MM.1S (cell line): Measurements from ENCODE around the gene PHACTR4.

Source experiments
- DNase-seq: peaks from one replicate; pipeline ENCODE4 v3.0.0-alpha.2; 2015
- H2AFZ ChIP-seq: fragments of 300-600 bp; sonication (generic); 2 replicates; pipeline ENCODE4 v1.6.0; 2016; ENCODE audit warnings: antibody characterized with exemption, low read length
- H3F3A ChIP-seq: fragments of 300-600 bp; sonication (generic); 2 replicates; pipeline ENCODE4 v1.6.1; 2016; ENCODE audit warnings: mild to moderate bottlenecking, antibody characterized with exemption, low read length, moderate library complexity, mixed read lengths; ENCODE audit not compliant: insufficient read depth
- H3K27ac ChIP-seq: fragments of 300-600 bp; sonication (generic); 2 replicates; pipeline ENCODE4 v1.5.1; 2016; ENCODE audit warnings: mild to moderate bottlenecking, low read length
- H3K27me3 ChIP-seq: fragments of 300-600 bp; sonication (generic); replicated peaks from 2 replicates; pipeline ENCODE4 v1.6.0; 2016; ENCODE audit warnings: low read length; ENCODE audit not compliant: insufficient read depth
- H3K36me3 ChIP-seq: fragments of 300-600 bp; sonication (generic); replicated peaks from 2 replicates; pipeline ENCODE4 v1.6.1; 2016; ENCODE audit warnings: mild to moderate bottlenecking, low read length, mixed read lengths; ENCODE audit not compliant: insufficient read depth
- H3K4me1 ChIP-seq: fragments of 300-600 bp; sonication (generic); 2 replicates; pipeline ENCODE4 v1.6.1; 2016; ENCODE audit warnings: low read length, mixed read lengths
- H3K4me2 ChIP-seq: fragments of 300-600 bp; sonication (generic); 2 replicates; pipeline ENCODE4 v1.6.0; 2016; ENCODE audit warnings: low read depth, low read length
- H3K4me3 ChIP-seq: fragments of 300-600 bp; sonication (generic); 2 replicates; pipeline ENCODE4 v1.5.1; 2016; ENCODE audit warnings: low read length, mixed read lengths
- H3K79me2 ChIP-seq: fragments of 300-600 bp; sonication (generic); 2 replicates; pipeline ENCODE4 v1.6.1; 2016; ENCODE audit warnings: mixed run types, low read length, mixed read lengths
- H3K9ac ChIP-seq: fragments of 300-600 bp; sonication (generic); 2 replicates; pipeline ENCODE4 v1.6.1; 2016; ENCODE audit warnings: low read length, mixed read lengths
- H3K9me2 ChIP-seq: fragments of 300-600 bp; sonication (generic); replicated peaks from 2 replicates; pipeline ENCODE4 v1.6.1; 2016; ENCODE audit warnings: mild to moderate bottlenecking, low read length, mixed read lengths; ENCODE audit not compliant: insufficient read depth
- H3K9me3 ChIP-seq: fragments of 300-600 bp; sonication (generic); replicated peaks from 2 replicates; pipeline ENCODE4 v1.6.1; 2016; ENCODE audit warnings: mild to moderate bottlenecking, low read length, mixed read lengths; ENCODE audit not compliant: insufficient read depth
- H4K20me1 ChIP-seq: fragments of 300-600 bp; sonication (generic); 2 replicates; pipeline ENCODE4 v1.6.1; 2016; ENCODE audit warnings: mild to moderate bottlenecking, low read length, moderate library complexity, mixed read lengths; ENCODE audit not compliant: insufficient read depth
- EZH2 ChIP-seq: fragments of 300-600 bp; sonication (generic); optimal IDR thresholded peaks from 2 replicates; pipeline ENCODE3; 2017; ENCODE audit warnings: low read depth, mild to moderate bottlenecking, antibody characterized with exemption, low read length, mixed read lengths
- EZH2phosphoT487 ChIP-seq: fragments of 300-600 bp; sonication (generic); IDR thresholded peaks from 2 replicates; pipeline ENCODE4 v1.6.1; 2018; ENCODE audit warnings: antibody characterized with exemption, low read length
- TF ChIP-seq, protein P1 (sequence below): fragments of 300-600 bp; sonication (generic); IDR thresholded peaks from 2 replicates; pipeline ENCODE4 v1.5.1; 2016; ENCODE audit warnings: antibody characterized with exemption, low read length, mixed read lengths

PHACTR4 gene

DNA sequence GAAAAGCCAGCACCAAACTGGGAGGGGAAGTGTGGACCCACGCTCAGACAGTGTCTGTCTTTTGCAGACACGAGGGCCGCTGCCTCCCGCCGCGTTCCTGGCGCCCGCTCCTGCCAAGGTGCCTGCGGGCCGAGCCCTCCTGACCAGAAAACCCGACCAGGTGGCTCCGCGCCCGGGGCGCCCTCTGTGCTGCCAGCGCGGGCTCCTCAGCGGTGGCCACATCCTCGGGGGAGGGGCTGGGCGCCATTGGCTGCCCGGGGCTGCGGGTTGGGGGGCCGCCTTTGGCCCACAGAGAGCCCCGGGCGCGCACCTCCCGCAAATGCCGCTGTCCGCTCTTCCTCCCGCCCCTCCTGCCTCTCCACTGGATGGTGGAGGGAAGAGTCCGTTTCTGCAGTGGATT, 160.9 kb downstream of the PHACTR4 start:
- no peaks in the 10 kb centered on the region for H3K27me3 ChIP-seq
- H3K79me2 ChIP-seq, result peaks cover 53% of the 10 kb centered on the region
- no peak overlapping the region for H3K4me3 ChIP-seq
- no peak for DNase-seq
- TF ChIP-seq, protein P1, sequence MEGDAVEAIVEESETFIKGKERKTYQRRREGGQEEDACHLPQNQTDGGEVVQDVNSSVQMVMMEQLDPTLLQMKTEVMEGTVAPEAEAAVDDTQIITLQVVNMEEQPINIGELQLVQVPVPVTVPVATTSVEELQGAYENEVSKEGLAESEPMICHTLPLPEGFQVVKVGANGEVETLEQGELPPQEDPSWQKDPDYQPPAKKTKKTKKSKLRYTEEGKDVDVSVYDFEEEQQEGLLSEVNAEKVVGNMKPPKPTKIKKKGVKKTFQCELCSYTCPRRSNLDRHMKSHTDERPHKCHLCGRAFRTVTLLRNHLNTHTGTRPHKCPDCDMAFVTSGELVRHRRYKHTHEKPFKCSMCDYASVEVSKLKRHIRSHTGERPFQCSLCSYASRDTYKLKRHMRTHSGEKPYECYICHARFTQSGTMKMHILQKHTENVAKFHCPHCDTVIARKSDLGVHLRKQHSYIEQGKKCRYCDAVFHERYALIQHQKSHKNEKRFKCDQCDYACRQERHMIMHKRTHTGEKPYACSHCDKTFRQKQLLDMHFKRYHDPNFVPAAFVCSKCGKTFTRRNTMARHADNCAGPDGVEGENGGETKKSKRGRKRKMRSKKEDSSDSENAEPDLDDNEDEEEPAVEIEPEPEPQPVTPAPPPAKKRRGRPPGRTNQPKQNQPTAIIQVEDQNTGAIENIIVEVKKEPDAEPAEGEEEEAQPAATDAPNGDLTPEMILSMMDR, result no peak
- TF ChIP-seq EZH2phosphoT487 (no peak), EZH2 (no peak)
- H2AFZ ChIP-seq, result no peak overlapping the region
- H4K20me1 ChIP-seq, result no peaks in the 10 kb centered on the region
- no peak overlapping the region for H3K27ac ChIP-seq
- no peaks in the 10 kb centered on the region for H3K9me2 ChIP-seq
- H3K4me2 ChIP-seq, result no peak overlapping the region
- no peaks in the 10 kb centered on the region for H3F3A ChIP-seq
- no peaks in the 10 kb centered on the region for H3K4me1 ChIP-seq
- H3K9me3 ChIP-seq, result no peaks in the 10 kb centered on the region
- H3K36me3 ChIP-seq, result no peaks in the 10 kb centered on the region; the same call in none of the 2 replicates
- no peak overlapping the region for H3K9ac ChIP-seq

DNA sequence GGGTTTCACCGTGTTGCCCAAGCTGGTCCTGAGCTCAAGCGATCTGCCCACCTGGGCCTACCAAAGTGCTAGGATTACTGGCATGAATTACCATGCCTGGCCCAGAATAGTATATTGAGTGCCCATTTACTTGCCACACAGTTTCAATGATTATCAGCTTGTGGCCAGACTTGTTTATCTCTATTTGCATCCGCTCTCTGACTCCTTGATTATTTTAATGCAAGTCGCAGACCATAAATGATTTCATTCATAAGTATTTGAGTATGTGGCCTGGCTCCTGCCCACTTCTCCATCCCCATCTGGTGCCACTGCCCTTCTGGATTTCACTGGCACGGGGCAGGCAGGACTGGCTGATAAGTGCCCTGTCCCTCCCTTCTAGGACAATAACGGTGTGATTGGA, 165.1 kb downstream of the PHACTR4 start:
- Histone ChIP-seq H3K36me3 (peaks cover 17% of the 10 kb centered on the region), H2AFZ (no peak overlapping the region), H4K20me1 (no peaks in the 10 kb centered on the region)

DNA sequence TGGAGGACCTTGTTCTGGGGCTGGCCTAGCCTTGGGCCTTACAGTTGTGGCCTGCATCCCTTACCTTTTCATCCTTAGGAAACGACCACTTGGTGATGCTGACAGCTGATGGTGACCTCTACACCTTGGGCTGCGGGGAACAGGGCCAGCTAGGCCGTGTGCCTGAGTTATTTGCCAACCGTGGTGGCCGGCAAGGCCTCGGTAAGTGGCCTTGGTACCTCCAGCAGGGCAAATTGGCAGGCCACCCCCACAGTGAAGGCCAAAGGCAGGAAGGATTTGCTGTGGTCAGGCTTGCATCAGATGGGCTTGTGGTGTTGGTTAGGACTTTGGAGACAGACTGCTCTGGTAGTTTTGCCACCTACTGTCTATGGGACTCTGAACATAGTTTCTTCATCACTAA, 165.6 kb downstream of the PHACTR4 start:
- no peaks in the 10 kb centered on the region for H3K9me2 ChIP-seq
- H3K36me3 ChIP-seq, result peaks cover 17% of the 10 kb centered on the region
- H2AFZ ChIP-seq, result no peak overlapping the region
- H3K4me3 ChIP-seq, result no peak overlapping the region
- H3K27ac ChIP-seq, result no peak overlapping the region
- H3K4me2 ChIP-seq, result no peak overlapping the region
- DNase-seq, result no peak
- no peaks in the 10 kb centered on the region for H3K9me3 ChIP-seq
- H3K79me2 ChIP-seq, result peaks cover 8% of the 10 kb centered on the region
- no peaks in the 10 kb centered on the region for H3K27me3 ChIP-seq
- no peaks in the 10 kb centered on the region; the same call in 1 of the 2 replicates for H3F3A ChIP-seq
- no peaks in the 10 kb centered on the region for H3K4me1 ChIP-seq
- TF ChIP-seq EZH2phosphoT487, result no peak
- TF ChIP-seq, protein P1, result no peak
- TF ChIP-seq EZH2, result no peak
- no peaks in the 10 kb centered on the region for H4K20me1 ChIP-seq
- H3K9ac ChIP-seq, result no peak overlapping the region

More for the DNA sequence above, 165.1 kb downstream of the PHACTR4 start:
- H3K9me2 ChIP-seq, result no peaks in the 10 kb centered on the region
- TF ChIP-seq EZH2phosphoT487 (no peak), EZH2 (no peak)
- TF ChIP-seq, protein P1, result no peak
- H3K9me3 ChIP-seq, result no peaks in the 10 kb centered on the region
- H3K9ac ChIP-seq, result no peak overlapping the region
- no peaks in the 10 kb centered on the region; the same call in 1 of the 2 replicates for H3F3A ChIP-seq
- peaks cover 13% of the 10 kb centered on the region for H3K79me2 ChIP-seq
- H3K4me1 ChIP-seq, result no peaks in the 10 kb centered on the region
- no peak for DNase-seq
- no peak overlapping the region for H3K4me3 ChIP-seq
- H3K27ac ChIP-seq, result no peak overlapping the region
- no peak overlapping the region for H3K4me2 ChIP-seq
- no peaks in the 10 kb centered on the region for H3K27me3 ChIP-seq
